ENCODE results near the gene ZZZ3.
"Not testable (repeated sequence)": the region's sequence is repeated elsewhere in the genome, so short reads cannot be mapped to it uniquely, and the experiment has no call there.

The ZZZ3 gene

GRCh38 chr1:77668924-77669449, 13.5 kb downstream of the ZZZ3 start:
- no peak for DNase-seq

GRCh38 chr1:77664939-77665516, 17.4 kb downstream of the ZZZ3 start:
- DNase-seq, result no peak

- no peak for DNase-seq
Observed at GRCh38 chr1:77661696-77662095, 20.8 kb downstream of the ZZZ3 start.

- DNase-seq, result no peak
Observed at GRCh38 chr1:77659879-77660593, 22.4 kb downstream of the ZZZ3 start.

GRCh38 chr1:77658271-77658670, 24.2 kb downstream of the ZZZ3 start:
- no peak for DNase-seq

- peak; percentile 51 for DNase-seq
Observed at GRCh38 chr1:77655431-77655974, 27.0 kb downstream of the ZZZ3 start.

- DNase-seq, result no peak
Observed at GRCh38 chr1:77652970-77653516, 29.4 kb downstream of the ZZZ3 start.

GRCh38 chr1:77652268-77652667, 30.2 kb downstream of the ZZZ3 start:
- DNase-seq, result no peak

- DNase-seq, result no peak
Observed at GRCh38 chr1:77649127-77649526, 33.3 kb downstream of the ZZZ3 start.

- DNase-seq, result not testable (repeated sequence)
Observed at GRCh38 chr1:77646224-77646623, 36.2 kb downstream of the ZZZ3 start.

GRCh38 chr1:77643456-77643855, 39.0 kb downstream of the ZZZ3 start:
- DNase-seq, result no peak

GRCh38 chr1:77642941-77643340, 39.5 kb downstream of the ZZZ3 start:
- no peak for DNase-seq

- DNase-seq, result no peak
Observed at GRCh38 chr1:77642196-77642595, 40.3 kb downstream of the ZZZ3 start.

- no peak for DNase-seq
Observed at GRCh38 chr1:77639557-77640069, 42.8 kb downstream of the ZZZ3 start.

GRCh38 chr1:77639056-77639455, 43.4 kb downstream of the ZZZ3 start:
- DNase-seq, result no peak

GRCh38 chr1:77636864-77637263, 45.6 kb downstream of the ZZZ3 start:
- DNase-seq, result no peak

Measured in NCI-H510A (cell line).